KMS-11 (cell line): ENCODE measurements around the gene KCNK13.

Source experiments
- H2AFZ ChIP-seq: fragments of 200-600 bp; sonication (generic); 2 replicates; pipeline ENCODE4 v1.6.1; 2016; ENCODE audit warnings: antibody characterized with exemption, mixed run types, low read depth
- H3K27ac ChIP-seq: fragments of 200-600 bp; sonication (generic); 2 replicates; pipeline ENCODE4 v1.6.1; 2016; ENCODE audit warnings: mild to moderate bottlenecking, mixed run types
- H3K27me3 ChIP-seq: fragments of 200-600 bp; sonication (generic); 2 replicates; pipeline ENCODE4 v1.6.1; 2017; ENCODE audit warnings: mild to moderate bottlenecking, low read depth, mixed run types, moderate library complexity; ENCODE audit not compliant: insufficient read depth
- H3K36me3 ChIP-seq: fragments of 200-600 bp; sonication (generic); 2 replicates; pipeline ENCODE4 v1.6.1; 2017; ENCODE audit warnings: mild to moderate bottlenecking, mixed run types; ENCODE audit not compliant: insufficient read depth
- H3K4me1 ChIP-seq: fragments of 200-600 bp; sonication (generic); 2 replicates; pipeline ENCODE4 v1.6.1; 2016; ENCODE audit warnings: mild to moderate bottlenecking, low read depth, mixed run types; ENCODE audit not compliant: poor library complexity, severe bottlenecking
- H3K4me2 ChIP-seq: fragments of 200-600 bp; sonication (generic); 2 replicates; pipeline ENCODE4 v1.7.0; 2016; ENCODE audit warnings: mild to moderate bottlenecking, mixed run types
- H3K4me3 ChIP-seq: fragments of 200-600 bp; sonication (generic); IDR thresholded peaks from 2 replicates; pipeline ENCODE4 v1.6.1; 2017; ENCODE audit warnings: low read depth, low read length, mixed read lengths; ENCODE audit not compliant: insufficient read depth
- H3K79me2 ChIP-seq: fragments of 200-600 bp; sonication (generic); 2 replicates; pipeline ENCODE4 v1.6.1; 2016; ENCODE audit warnings: low read depth, mixed run types; ENCODE audit not compliant: insufficient read depth
- H3K9ac ChIP-seq: fragments of 200-600 bp; sonication (generic); 2 replicates; pipeline ENCODE4 v1.6.1; 2016; ENCODE audit warnings: mild to moderate bottlenecking, mixed run types
- H4K20me1 ChIP-seq: fragments of 200-600 bp; sonication (generic); 2 replicates; pipeline ENCODE4 v1.6.1; 2016; ENCODE audit warnings: mild to moderate bottlenecking, mixed run types; ENCODE audit not compliant: insufficient read depth
- CTCF ChIP-seq: fragments of 200-600 bp; sonication (generic); conservative IDR thresholded peaks from 2 replicates; pipeline ENCODE4 v1.6.1; 2017; ENCODE audit warnings: low read depth, mild to moderate bottlenecking, antibody characterized with exemption, low read length, moderate library complexity, mixed read lengths

Gene KCNK13

GRCh38 chr14:90175631-90176030 lies 113.8 kb downstream of the KCNK13 start:
- H3K4me1 ChIP-seq: no peaks in the 10 kb centered on the region
- no peak overlapping the region for H2AFZ ChIP-seq
- H3K27me3 ChIP-seq: no peaks in the 10 kb centered on the region

GRCh38 chr14:90177539-90178189 lies 115.9 kb downstream of the KCNK13 start:
- Histone ChIP-seq H2AFZ (no peak overlapping the region), H3K27ac (no peak overlapping the region), H3K4me1 (no peaks in the 10 kb centered on the region), H3K9ac (no peak overlapping the region), H3K27me3 (no peaks in the 10 kb centered on the region), H3K36me3 (no peaks in the 10 kb centered on the region), H3K4me2 (no peak overlapping the region), H3K79me2 (no peaks in the 10 kb centered on the region), H3K4me3 (no peak overlapping the region), H4K20me1 (no peaks in the 10 kb centered on the region)
- no peak for TF ChIP-seq CTCF

More at GRCh38 chr14:90175631-90176030, 113.8 kb downstream of the KCNK13 start:
- Histone ChIP-seq H3K79me2 (no peaks in the 10 kb centered on the region), H3K4me3 (no peak overlapping the region), H3K4me2 (no peak overlapping the region), H3K27ac (no peak overlapping the region), H4K20me1 (no peaks in the 10 kb centered on the region), H3K9ac (no peak overlapping the region), H3K36me3 (no peaks in the 10 kb centered on the region)
- TF ChIP-seq CTCF: no peak

- H2AFZ ChIP-seq: no peak overlapping the region
- H3K4me1 ChIP-seq: no peaks in the 10 kb centered on the region
- no peaks in the 10 kb centered on the region for H3K27me3 ChIP-seq
- H3K79me2 ChIP-seq: no peaks in the 10 kb centered on the region
- no peak overlapping the region for H3K4me2 ChIP-seq
- no peaks in the 10 kb centered on the region for H3K36me3 ChIP-seq
- H3K9ac ChIP-seq: no peak overlapping the region
- no peak overlapping the region for H3K4me3 ChIP-seq
- no peaks in the 10 kb centered on the region for H4K20me1 ChIP-seq
- no peak overlapping the region for H3K27ac ChIP-seq
- no peak for TF ChIP-seq CTCF
Observed at GRCh38 chr14:90179357-90179756, 117.6 kb downstream of the KCNK13 start.

- no peak for TF ChIP-seq CTCF
- H3K27me3 ChIP-seq: no peaks in the 10 kb centered on the region
- H3K9ac ChIP-seq: no peak overlapping the region
- no peaks in the 10 kb centered on the region for H4K20me1 ChIP-seq
- no peak overlapping the region for H2AFZ ChIP-seq
- no peaks in the 10 kb centered on the region for H3K4me1 ChIP-seq
- no peak overlapping the region for H3K4me3 ChIP-seq
- no peaks in the 10 kb centered on the region for H3K79me2 ChIP-seq
- H3K27ac ChIP-seq: no peak overlapping the region
- no peaks in the 10 kb centered on the region for H3K36me3 ChIP-seq
- H3K4me2 ChIP-seq: no peak overlapping the region
Observed at GRCh38 chr14:90179809-90180779, 118.3 kb downstream of the KCNK13 start.
